Subcutaneous abdominal adipose tissue (tissue), 5 donors: ENCODE results near the gene IPO7.
"Not testable (repeated sequence)": the region's sequence is repeated elsewhere in the genome, so short reads cannot be mapped to it uniquely, and the experiment has no call there.

Experiments used
- H3K27ac ChIP-seq: one replicate; pipeline ENCODE4 v1.7.0; 2013; ENCODE audit warnings: low read depth, mild to moderate bottlenecking, inconsistent platforms, low read length, moderate library complexity
- H3K27me3 ChIP-seq, 5 donors: one replicate each; pipeline ENCODE4 v1.7.0; 2013; ENCODE audit warnings: low read length in 5 of 5, inconsistent platforms in 1 of 5; ENCODE audit not compliant: control insufficient read depth in 5 of 5, insufficient read depth in 4 of 5
- H3K36me3 ChIP-seq, 5 donors: one replicate each; pipeline ENCODE4 v1.7.0; 2013; ENCODE audit warnings: low read length in 5 of 5; ENCODE audit not compliant: control insufficient read depth in 5 of 5, insufficient read depth in 5 of 5
- H3K4me1 ChIP-seq, 5 donors: one replicate each; pipeline ENCODE4 v1.7.0; 2013; ENCODE audit warnings: low read length in 5 of 5, mild to moderate bottlenecking in 3 of 5, moderate library complexity in 1 of 5; ENCODE audit not compliant: control insufficient read depth in 5 of 5, insufficient read depth in 5 of 5
- H3K4me3 ChIP-seq, 5 donors: one replicate each; pipeline ENCODE4 v1.7.0; 2013; ENCODE audit warnings: low read length in 5 of 5, low read depth in 1 of 5
- H3K9ac ChIP-seq, 5 donors: one replicate each; pipeline ENCODE4 v1.7.0; 2013; ENCODE audit warnings: low read length in 5 of 5, mild to moderate bottlenecking in 4 of 5, moderate library complexity in 3 of 5
- H3K9me3 ChIP-seq, 5 donors: one replicate each; pipeline ENCODE4 v1.7.0; 2013; ENCODE audit warnings: low read length in 5 of 5; ENCODE audit not compliant: control insufficient read depth in 5 of 5
- donor health status: healthy.
- donor health status: healthy.
- donor health status: healthy.
- donor health status: healthy.
- donor health status: healthy.

IPO7 gene

GRCh38 chr11:9384535-9385326, at the start of gene IPO7:
IPO7 (plus strand) TSS chr11:9384652; CDS start chr11:9384764, 112 bp downstream.
- Histone ChIP-seq H3K9ac (peak within 1 kb of the TSS; percentile 97 to 98 (median 98)), H3K27me3 (no peaks in the 10 kb centered on the region), H3K9me3 (no peaks in the 10 kb centered on the region), H3K4me3 (peak within 1 kb of the TSS; percentile 85 to 93 (median 89)), H3K36me3 (no peaks in the 10 kb centered on the region), H3K27ac (peak within 1 kb of the TSS; percentile 99), H3K4me1 (peaks cover 0 to 22% (median 14%) of the 10 kb centered on the region in 5 donors)

DNA sequence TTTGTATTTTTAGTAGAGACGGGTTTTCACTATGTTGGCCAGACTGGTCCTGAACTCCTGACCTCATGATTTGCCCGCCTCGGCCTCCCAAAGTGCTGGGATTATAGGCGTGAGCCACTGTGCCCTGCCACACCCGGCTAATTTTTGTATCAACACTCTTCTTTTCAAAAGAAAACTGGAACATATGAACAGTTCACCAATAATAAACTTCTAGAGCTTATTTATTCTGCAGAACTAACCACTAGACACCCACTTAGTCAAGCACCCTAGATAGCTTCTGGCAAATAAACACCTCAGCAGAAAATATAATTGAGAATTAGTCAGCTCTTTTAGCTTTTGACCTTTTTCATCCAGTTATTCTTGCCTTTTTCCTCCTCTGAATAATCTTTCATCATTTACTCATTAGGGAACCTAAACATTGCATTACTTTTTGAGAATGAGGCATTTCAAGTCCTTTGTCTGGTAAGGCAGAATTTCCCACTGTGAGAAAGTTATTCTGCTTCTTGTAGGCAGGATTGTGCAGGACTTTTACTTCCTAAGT, 42.7 kb upstream of the IPO7 start:
- Histone ChIP-seq H3K9ac (no peak overlapping the region), H3K4me3 (no peak overlapping the region), H3K36me3 (no peaks in the 10 kb centered on the region), H3K27me3 (no peaks in the 10 kb centered on the region), H3K4me1 (no peaks in the 10 kb centered on the region), H3K27ac (no peak overlapping the region), H3K9me3 (no peaks in the 10 kb centered on the region)

DNA sequence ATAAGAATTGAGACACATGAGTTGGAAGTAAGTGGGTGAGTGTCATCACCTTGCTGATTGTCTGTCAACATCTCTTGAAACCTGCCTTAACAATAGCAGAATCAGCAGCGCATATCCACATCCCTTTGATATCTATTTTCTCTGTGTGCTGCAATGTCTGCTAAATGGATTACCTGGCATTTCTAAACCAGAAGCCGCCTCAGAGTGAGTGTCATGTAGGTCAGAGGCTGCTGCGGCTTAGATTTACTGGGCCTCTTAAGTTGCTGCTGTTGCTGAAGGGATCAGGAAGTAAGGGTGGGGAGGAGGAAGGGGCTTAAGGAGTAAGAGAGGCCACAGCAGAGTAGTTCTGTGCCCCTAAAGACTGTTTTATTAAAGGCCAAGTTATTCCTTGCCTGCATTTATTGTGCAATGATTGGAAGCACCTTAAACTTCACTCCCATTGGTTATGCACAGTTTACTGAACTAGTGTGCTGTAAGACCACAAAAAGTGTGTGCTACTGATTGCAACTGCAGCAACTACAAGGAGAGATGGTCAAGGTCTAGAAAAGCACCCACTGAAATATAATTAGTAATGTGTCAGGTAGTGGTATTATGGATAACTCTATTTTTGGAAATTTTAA, 40.3 kb upstream of the IPO7 start:
- Histone ChIP-seq H3K36me3 (no peaks in the 10 kb centered on the region), H3K4me3 (no peak overlapping the region), H3K27ac (no peak overlapping the region), H3K27me3 (no peaks in the 10 kb centered on the region), H3K9ac (no peak overlapping the region), H3K4me1 (no peaks in the 10 kb centered on the region), H3K9me3 (no peaks in the 10 kb centered on the region)

DNA sequence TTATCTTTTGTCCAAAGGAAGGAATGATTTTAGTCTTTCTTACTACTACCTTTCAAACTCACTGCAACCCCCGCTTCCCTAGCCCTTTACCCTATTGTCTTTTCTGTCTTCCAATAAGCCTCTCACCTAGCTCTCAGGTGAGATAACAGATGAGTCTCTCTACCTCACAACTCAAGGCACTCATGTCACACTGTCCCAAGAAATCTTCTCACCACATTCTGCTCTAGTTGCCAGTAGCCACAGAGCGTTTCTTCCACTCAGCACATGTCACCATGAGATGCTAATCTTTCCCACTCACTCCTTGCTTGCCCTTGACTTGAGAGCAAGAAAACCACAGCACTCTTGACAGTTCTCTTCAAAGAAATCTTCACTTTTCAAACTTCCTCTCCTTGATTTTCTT, 37.4 kb upstream of the IPO7 start:
- Histone ChIP-seq H3K27ac (no peak overlapping the region), H3K9me3 (no peaks in the 10 kb centered on the region), H3K36me3 (no peaks in the 10 kb centered on the region), H3K27me3 (no peaks in the 10 kb centered on the region), H3K9ac (no peak overlapping the region), H3K4me3 (no peak overlapping the region), H3K4me1 (no peaks in the 10 kb centered on the region)

- not testable (repeated sequence) for H3K27me3 ChIP-seq, H3K9me3 ChIP-seq, H3K9ac ChIP-seq, H3K4me1 ChIP-seq, H3K27ac ChIP-seq, H3K36me3 ChIP-seq, H3K4me3 ChIP-seq
These were observed 36.7 kb upstream of the IPO7 start for GRCh38 chr11:9347779-9348178.

DNA sequence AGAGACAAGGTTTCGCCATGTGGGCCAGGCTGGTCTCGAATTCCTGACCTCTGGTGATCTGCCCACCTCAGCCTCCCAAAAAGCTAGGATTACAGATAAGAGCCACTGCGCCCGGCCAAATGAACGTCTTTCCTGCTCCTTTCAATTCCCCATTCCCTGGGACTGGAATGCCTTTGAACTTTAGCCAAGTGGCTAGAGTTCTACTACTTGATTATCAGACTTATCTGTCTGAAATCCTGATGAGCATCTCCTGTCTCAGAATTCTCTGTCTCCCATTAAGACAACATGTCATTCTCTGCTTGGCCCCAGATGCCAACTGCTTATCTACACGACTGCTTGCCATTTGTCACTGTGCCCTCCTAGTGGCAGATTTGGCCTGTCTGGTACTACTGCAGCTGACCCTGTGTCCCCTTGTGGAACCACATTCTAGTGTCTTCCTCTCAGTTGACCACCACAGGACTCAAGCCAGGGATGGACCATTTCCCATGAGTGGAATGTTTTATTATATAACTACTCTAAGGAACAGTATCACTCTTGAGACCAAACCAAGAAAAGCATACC, 33.1 kb upstream of the IPO7 start:
- no peaks in the 10 kb centered on the region for H3K4me1 ChIP-seq
- H3K9ac ChIP-seq = no peak overlapping the region
- no peaks in the 10 kb centered on the region for H3K36me3 ChIP-seq
- no peaks in the 10 kb centered on the region for H3K27me3 ChIP-seq
- no peak overlapping the region for H3K4me3 ChIP-seq
- no peak overlapping the region for H3K27ac ChIP-seq
- H3K9me3 ChIP-seq = no peaks in the 10 kb centered on the region

GRCh38 chr11:9357041-9357440, 27.4 kb upstream of the IPO7 start:
- H3K4me3 ChIP-seq = no peak overlapping the region
- no peaks in the 10 kb centered on the region for H3K9me3 ChIP-seq
- H3K36me3 ChIP-seq = no peaks in the 10 kb centered on the region
- no peaks in the 10 kb centered on the region for H3K4me1 ChIP-seq
- H3K27ac ChIP-seq = no peak overlapping the region
- no peak overlapping the region for H3K9ac ChIP-seq
- no peaks in the 10 kb centered on the region for H3K27me3 ChIP-seq

GRCh38 chr11:9360862-9361622, 23.4 kb upstream of the IPO7 start:
- peaks cover 0 to 11% (median 4%) of the 10 kb centered on the region in 5 donors for H3K4me1 ChIP-seq
- not testable (repeated sequence) for H3K36me3 ChIP-seq, H3K27ac ChIP-seq, H3K9me3 ChIP-seq, H3K4me3 ChIP-seq, H3K9ac ChIP-seq, H3K27me3 ChIP-seq

- H3K4me1 ChIP-seq = peaks cover 0 to 11% (median 4%) of the 10 kb centered on the region in 5 donors
These were observed 22.0 kb upstream of the IPO7 start for GRCh38 chr11:9362393-9362863.

More at GRCh38 chr11:9362393-9362863, 22.0 kb upstream of the IPO7 start:
- no peaks in the 10 kb centered on the region for H3K36me3 ChIP-seq
- no peak overlapping the region for H3K4me3 ChIP-seq
- H3K9ac ChIP-seq = no peak overlapping the region
- H3K27ac ChIP-seq = peak overlapping the region; percentile 100
- H3K27me3 ChIP-seq = no peaks in the 10 kb centered on the region
- no peaks in the 10 kb centered on the region for H3K9me3 ChIP-seq
